ENCODE results near the gene LRRC3C.

DNA sequence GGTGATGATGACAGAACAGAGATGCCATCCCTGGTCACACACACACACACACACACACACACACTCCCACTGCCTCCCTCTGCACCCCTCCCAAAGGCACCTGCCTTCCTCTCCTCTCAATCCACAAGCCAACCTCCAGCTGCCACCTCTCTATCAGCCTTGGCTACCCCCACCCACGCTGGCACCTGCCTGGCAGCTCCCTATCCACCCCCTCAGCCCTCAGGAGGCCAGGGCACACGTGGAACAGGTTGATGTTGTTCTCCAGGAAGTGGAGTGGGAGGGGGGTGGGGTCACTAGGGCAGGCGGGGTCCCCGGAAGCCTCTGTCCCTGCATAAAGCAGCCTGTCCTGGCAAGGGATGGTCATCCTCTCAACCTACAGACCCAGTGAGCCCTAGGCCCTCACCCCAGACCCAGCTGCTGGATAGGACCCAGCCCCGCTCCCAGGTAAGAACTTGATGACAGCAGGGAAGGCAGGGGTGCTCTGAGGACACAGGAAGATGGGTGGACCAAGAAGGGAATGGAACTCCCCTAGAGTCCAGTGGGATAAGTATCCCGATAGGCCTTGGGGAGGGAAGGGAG, 35.2 kb downstream of the LRRC3C start, which contains the start of gene GSDMA:
- TF ChIP-seq, protein P1, sequence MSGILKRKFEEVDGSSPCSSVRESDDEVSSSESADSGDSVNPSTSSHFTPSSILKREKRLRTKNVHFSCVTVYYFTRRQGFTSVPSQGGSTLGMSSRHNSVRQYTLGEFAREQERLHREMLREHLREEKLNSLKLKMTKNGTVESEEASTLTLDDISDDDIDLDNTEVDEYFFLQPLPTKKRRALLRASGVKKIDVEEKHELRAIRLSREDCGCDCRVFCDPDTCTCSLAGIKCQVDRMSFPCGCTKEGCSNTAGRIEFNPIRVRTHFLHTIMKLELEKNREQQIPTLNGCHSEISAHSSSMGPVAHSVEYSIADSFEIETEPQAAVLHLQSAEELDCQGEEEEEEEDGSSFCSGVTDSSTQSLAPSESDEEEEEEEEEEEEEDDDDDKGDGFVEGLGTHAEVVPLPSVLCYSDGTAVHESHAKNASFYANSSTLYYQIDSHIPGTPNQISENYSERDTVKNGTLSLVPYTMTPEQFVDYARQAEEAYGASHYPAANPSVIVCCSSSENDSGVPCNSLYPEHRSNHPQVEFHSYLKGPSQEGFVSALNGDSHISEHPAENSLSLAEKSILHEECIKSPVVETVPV (CRISPR knock-in tag; IDR thresholded peaks at IDR 0.05) = no peak
- TF ChIP-seq CSDC2 (CRISPR knock-in tag; IDR thresholded peaks at IDR 0.05) (no peak), ISL1 (CRISPR knock-in tag; IDR thresholded peaks at IDR 0.05) (no peak), RARB (CRISPR knock-in tag; IDR thresholded peaks at IDR 0.05) (no peak), ZFP30 (CRISPR knock-in tag; IDR thresholded peaks at IDR 0.05) (no peak), TCF4 (CRISPR knock-in tag; IDR thresholded peaks at IDR 0.05; ENCODE audit: borderline replicate concordance) (no peak), ZFP3 (CRISPR knock-in tag; IDR thresholded peaks at IDR 0.05) (no peak), ZC3H10 (CRISPR knock-in tag; IDR thresholded peaks at IDR 0.05) (no peak), ESRRG (CRISPR knock-in tag; IDR thresholded peaks at IDR 0.05) (no peak), BACH2 (CRISPR knock-in tag; IDR thresholded peaks at IDR 0.05; ENCODE audit: borderline replicate concordance) (no peak)
- TF ChIP-seq, protein P2, sequence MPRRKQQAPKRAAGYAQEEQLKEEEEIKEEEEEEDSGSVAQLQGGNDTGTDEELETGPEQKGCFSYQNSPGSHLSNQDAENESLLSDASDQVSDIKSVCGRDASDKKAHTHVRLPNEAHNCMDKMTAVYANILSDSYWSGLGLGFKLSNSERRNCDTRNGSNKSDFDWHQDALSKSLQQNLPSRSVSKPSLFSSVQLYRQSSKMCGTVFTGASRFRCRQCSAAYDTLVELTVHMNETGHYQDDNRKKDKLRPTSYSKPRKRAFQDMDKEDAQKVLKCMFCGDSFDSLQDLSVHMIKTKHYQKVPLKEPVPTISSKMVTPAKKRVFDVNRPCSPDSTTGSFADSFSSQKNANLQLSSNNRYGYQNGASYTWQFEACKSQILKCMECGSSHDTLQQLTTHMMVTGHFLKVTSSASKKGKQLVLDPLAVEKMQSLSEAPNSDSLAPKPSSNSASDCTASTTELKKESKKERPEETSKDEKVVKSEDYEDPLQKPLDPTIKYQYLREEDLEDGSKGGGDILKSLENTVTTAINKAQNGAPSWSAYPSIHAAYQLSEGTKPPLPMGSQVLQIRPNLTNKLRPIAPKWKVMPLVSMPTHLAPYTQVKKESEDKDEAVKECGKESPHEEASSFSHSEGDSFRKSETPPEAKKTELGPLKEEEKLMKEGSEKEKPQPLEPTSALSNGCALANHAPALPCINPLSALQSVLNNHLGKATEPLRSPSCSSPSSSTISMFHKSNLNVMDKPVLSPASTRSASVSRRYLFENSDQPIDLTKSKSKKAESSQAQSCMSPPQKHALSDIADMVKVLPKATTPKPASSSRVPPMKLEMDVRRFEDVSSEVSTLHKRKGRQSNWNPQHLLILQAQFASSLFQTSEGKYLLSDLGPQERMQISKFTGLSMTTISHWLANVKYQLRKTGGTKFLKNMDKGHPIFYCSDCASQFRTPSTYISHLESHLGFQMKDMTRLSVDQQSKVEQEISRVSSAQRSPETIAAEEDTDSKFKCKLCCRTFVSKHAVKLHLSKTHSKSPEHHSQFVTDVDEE (CRISPR knock-in tag; IDR thresholded peaks at IDR 0.05) = no peak
- TF ChIP-seq, protein P3, sequence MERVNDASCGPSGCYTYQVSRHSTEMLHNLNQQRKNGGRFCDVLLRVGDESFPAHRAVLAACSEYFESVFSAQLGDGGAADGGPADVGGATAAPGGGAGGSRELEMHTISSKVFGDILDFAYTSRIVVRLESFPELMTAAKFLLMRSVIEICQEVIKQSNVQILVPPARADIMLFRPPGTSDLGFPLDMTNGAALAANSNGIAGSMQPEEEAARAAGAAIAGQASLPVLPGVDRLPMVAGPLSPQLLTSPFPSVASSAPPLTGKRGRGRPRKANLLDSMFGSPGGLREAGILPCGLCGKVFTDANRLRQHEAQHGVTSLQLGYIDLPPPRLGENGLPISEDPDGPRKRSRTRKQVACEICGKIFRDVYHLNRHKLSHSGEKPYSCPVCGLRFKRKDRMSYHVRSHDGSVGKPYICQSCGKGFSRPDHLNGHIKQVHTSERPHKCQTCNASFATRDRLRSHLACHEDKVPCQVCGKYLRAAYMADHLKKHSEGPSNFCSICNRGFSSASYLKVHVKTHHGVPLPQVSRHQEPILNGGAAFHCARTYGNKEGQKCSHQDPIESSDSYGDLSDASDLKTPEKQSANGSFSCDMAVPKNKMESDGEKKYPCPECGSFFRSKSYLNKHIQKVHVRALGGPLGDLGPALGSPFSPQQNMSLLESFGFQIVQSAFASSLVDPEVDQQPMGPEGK (CRISPR knock-in tag; IDR thresholded peaks at IDR 0.05; ENCODE audit: borderline replicate concordance) = no peak
- TF ChIP-seq, protein P4, sequence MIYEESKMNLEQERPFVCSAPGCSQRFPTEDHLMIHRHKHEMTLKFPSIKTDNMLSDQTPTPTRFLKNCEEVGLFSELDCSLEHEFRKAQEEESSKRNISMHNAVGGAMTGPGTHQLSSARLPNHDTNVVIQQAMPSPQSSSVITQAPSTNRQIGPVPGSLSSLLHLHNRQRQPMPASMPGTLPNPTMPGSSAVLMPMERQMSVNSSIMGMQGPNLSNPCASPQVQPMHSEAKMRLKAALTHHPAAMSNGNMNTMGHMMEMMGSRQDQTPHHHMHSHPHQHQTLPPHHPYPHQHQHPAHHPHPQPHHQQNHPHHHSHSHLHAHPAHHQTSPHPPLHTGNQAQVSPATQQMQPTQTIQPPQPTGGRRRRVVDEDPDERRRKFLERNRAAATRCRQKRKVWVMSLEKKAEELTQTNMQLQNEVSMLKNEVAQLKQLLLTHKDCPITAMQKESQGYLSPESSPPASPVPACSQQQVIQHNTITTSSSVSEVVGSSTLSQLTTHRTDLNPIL (CRISPR knock-in tag; IDR thresholded peaks at IDR 0.05; ENCODE audit: low read depth) = no peak
